ENCODE results near the gene SFXN5. TPM values are rescaled to one million over a fixed set of nuclear protein-coding genes. Genes with fewer than 3 reads are reported as not detected.

SFXN5 gene
- total RNA-seq, 1 donor from 2014 or later, result 14.9 TPM

GRCh38 chr2:72927619-72928550, 143.6 kb downstream of the SFXN5 start:
- DNase-seq (ENCODE audit: low read depth) (no peak), FAIRE-seq (no peak)
- Mint-ChIP-seq H3K27ac (ENCODE audit: unreplicated experiment) (no peak overlapping the region), H3K27me3 (ENCODE audit: low read depth, unreplicated experiment) (peaks cover 19% of the 10 kb centered on the region), H3K9me3 (ENCODE audit: unreplicated experiment) (peaks cover 2% of the 10 kb centered on the region), H3K4me3 (ENCODE audit: unreplicated experiment) (no peak overlapping the region), H3K4me1 (ENCODE audit: low read depth, unreplicated experiment) (peaks cover 4% of the 10 kb centered on the region), H3K36me3 (ENCODE audit: low read depth, unreplicated experiment) (no peaks in the 10 kb centered on the region)
- no peak overlapping the region for H3K4me2 ChIP-seq (ENCODE audit: low read length)
- peaks cover 15% of the 10 kb centered on the region for H3K4me1 ChIP-seq (ENCODE audit: insufficient read depth, low read length)
- no peak overlapping the region for H2AFZ ChIP-seq (ENCODE audit: low read depth, low read length)
- H3K9ac ChIP-seq (ENCODE audit: low read length), result no peak overlapping the region
- no peaks in the 10 kb centered on the region for H4K20me1 ChIP-seq (ENCODE audit: insufficient read depth, low read length)
- H3K9me3 ChIP-seq (ENCODE audit: insufficient read depth, low read depth, low read length), result peaks cover 11% of the 10 kb centered on the region
- no peak overlapping the region for H3K27ac ChIP-seq (ENCODE audit: low read depth, low read length)
- peaks cover 72% of the 10 kb centered on the region for H3K27me3 ChIP-seq (ENCODE audit: insufficient read depth, low read length)
- TF ChIP-seq CTCF (IDR thresholded peaks at IDR 0.05; ENCODE audit: insufficient read depth, low read depth, low read length) (no peak), EZH2 (IDR thresholded peaks at IDR 0.05; ENCODE audit: insufficient read depth, low read length) (no peak)
- H3K4me3 ChIP-seq (ENCODE audit: insufficient read depth, low read depth, low read length), result no peak overlapping the region
- no peaks in the 10 kb centered on the region for H3K79me2 ChIP-seq (ENCODE audit: insufficient read depth, low read length)
- H3K36me3 ChIP-seq (ENCODE audit: insufficient read depth, low read length), result no peaks in the 10 kb centered on the region

DNA sequence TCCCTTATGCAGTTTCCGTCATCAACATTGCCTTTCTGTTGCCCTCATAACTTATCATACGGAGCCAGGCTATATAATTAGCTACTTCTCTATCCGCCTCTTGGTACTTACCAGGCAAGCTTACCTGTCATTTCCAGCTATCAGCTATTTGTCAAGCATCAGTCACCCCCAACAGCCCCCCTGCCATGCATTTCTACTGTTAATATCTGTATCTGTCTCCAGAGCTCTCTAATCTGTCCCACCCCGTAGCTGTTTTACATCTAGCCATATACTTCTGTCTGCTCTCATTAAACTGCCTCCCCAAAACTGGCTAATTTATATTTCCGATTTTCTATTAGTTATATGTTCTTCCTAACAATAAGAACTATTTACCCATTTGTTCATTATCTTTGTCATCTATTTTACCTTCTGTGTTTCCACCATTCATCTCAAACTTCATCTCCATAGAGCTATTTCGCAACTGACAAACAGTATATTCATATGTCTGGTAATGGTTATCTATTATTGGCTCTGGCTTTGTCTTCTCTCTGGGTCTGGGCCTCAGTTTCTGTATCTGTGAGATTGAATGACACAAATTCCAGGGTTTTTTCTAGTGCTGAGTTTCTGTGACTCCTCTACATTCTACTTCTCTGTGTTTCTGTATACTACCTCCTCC, 144.6 kb downstream of the SFXN5 start:
- Mint-ChIP-seq H3K27me3 (ENCODE audit: low read depth, unreplicated experiment) (peaks cover 27% of the 10 kb centered on the region), H3K4me3 (ENCODE audit: unreplicated experiment) (no peak overlapping the region), H3K9me3 (ENCODE audit: unreplicated experiment) (peaks cover 3% of the 10 kb centered on the region), H3K36me3 (ENCODE audit: low read depth, unreplicated experiment) (no peaks in the 10 kb centered on the region), H3K4me1 (ENCODE audit: low read depth, unreplicated experiment) (peaks cover 2% of the 10 kb centered on the region), H3K27ac (ENCODE audit: unreplicated experiment) (no peak overlapping the region)
- no peak overlapping the region for H3K9ac ChIP-seq (ENCODE audit: low read length)
- peaks cover 16% of the 10 kb centered on the region for H3K9me3 ChIP-seq (ENCODE audit: insufficient read depth, low read depth, low read length)
- no peak overlapping the region for H3K27ac ChIP-seq (ENCODE audit: low read depth, low read length)
- no peaks in the 10 kb centered on the region for H3K79me2 ChIP-seq (ENCODE audit: insufficient read depth, low read length)
- no peaks in the 10 kb centered on the region for H3K36me3 ChIP-seq (ENCODE audit: insufficient read depth, low read length)
- no peaks in the 10 kb centered on the region for H4K20me1 ChIP-seq (ENCODE audit: insufficient read depth, low read length)
- H2AFZ ChIP-seq (ENCODE audit: low read depth, low read length), result no peak overlapping the region
- DNase-seq (ENCODE audit: low read depth) (no peak), FAIRE-seq (no peak)
- peaks cover 10% of the 10 kb centered on the region for H3K4me1 ChIP-seq (ENCODE audit: insufficient read depth, low read length)
- H3K27me3 ChIP-seq (ENCODE audit: insufficient read depth, low read length), result peaks cover 81% of the 10 kb centered on the region
- TF ChIP-seq EZH2 (IDR thresholded peaks at IDR 0.05; ENCODE audit: insufficient read depth, low read length) (no peak), CTCF (IDR thresholded peaks at IDR 0.05; ENCODE audit: insufficient read depth, low read depth, low read length) (no peak)
- H3K4me3 ChIP-seq (ENCODE audit: insufficient read depth, low read depth, low read length), result no peak overlapping the region
- no peak overlapping the region for H3K4me2 ChIP-seq (ENCODE audit: low read length)
